OCI-LY1 (cell line): ENCODE data around the gene UBTD2.

Source experiments
- H2AFZ ChIP-seq: fragments of 200-600 bp; sonication (generic), shearing (Covaris generic); 2 replicates; pipeline ENCODE4 v1.6.0; 2014; ENCODE audit warnings: antibody characterized with exemption, mild to moderate bottlenecking, low read length
- H3F3A ChIP-seq: fragments of 200-600 bp; sonication (generic), shearing (Covaris generic); 2 replicates; pipeline ENCODE4 v1.6.0; 2014; ENCODE audit warnings: mild to moderate bottlenecking, antibody characterized with exemption, low read length, moderate library complexity; ENCODE audit not compliant: insufficient read depth
- H3K27ac ChIP-seq: fragments of 200-600 bp; sonication (generic); 2 replicates; pipeline ENCODE4 v1.5.1; 2014; ENCODE audit warnings: low read length, mixed run types, mild to moderate bottlenecking, low read depth; ENCODE audit not compliant: poor library complexity, severe bottlenecking
- H3K27me3 ChIP-seq: fragments of 200-600 bp; sonication (generic); 2 replicates; pipeline ENCODE4 v1.6.0; 2014; ENCODE audit warnings: antibody characterized with exemption, mild to moderate bottlenecking, low read length, moderate library complexity; ENCODE audit not compliant: insufficient read depth
- H3K36me3 ChIP-seq: fragments of 200-600 bp; sonication (generic); 2 replicates; pipeline ENCODE4 v1.6.1; 2014; ENCODE audit warnings: mild to moderate bottlenecking, antibody characterized with exemption, low read length, moderate library complexity, mixed read lengths; ENCODE audit not compliant: insufficient read depth
- H3K4me1 ChIP-seq: fragments of 200-600 bp; sonication (generic); 2 replicates; pipeline ENCODE4 v1.5.1; 2014; ENCODE audit warnings: mild to moderate bottlenecking, low read length, moderate library complexity; ENCODE audit not compliant: insufficient read depth, severe bottlenecking
- H3K4me2 ChIP-seq: fragments of 200-600 bp; sonication (generic), shearing (Covaris generic); 2 replicates; pipeline ENCODE4 v1.6.1; 2014; ENCODE audit warnings: low read length
- H3K4me3 ChIP-seq: fragments of 200-600 bp; sonication (generic); 2 replicates; pipeline ENCODE4 v1.5.1; 2014; ENCODE audit warnings: low read length, low read depth, mild to moderate bottlenecking, mixed read lengths; ENCODE audit not compliant: poor library complexity, severe bottlenecking
- H3K79me2 ChIP-seq: fragments of 200-600 bp; shearing (Covaris generic); 2 replicates; pipeline ENCODE4 v1.6.1; 2016; ENCODE audit warnings: mixed run types, low read length, mixed read lengths; ENCODE audit not compliant: insufficient read depth
- H3K9ac ChIP-seq: fragments of 200-600 bp; sonication (generic), shearing (Covaris generic); 2 replicates; pipeline ENCODE4 v1.6.1; 2014; ENCODE audit warnings: mild to moderate bottlenecking, low read length, mixed read lengths
- H3K9me2 ChIP-seq: fragments of 200-600 bp; sonication (generic), shearing (Covaris generic); 2 replicates; pipeline ENCODE4 v1.6.1; 2014; ENCODE audit warnings: low read depth, mild to moderate bottlenecking, low read length, mixed read lengths
- H3K9me3 ChIP-seq: fragments of 200-600 bp; shearing (Covaris generic); 2 replicates; pipeline ENCODE4 v1.6.1; 2014; ENCODE audit warnings: low read length, mixed read lengths
- H4K20me1 ChIP-seq: fragments of 200-600 bp; sonication (generic), shearing (Covaris generic); 2 replicates; pipeline ENCODE4 v1.6.0; 2016; ENCODE audit warnings: mild to moderate bottlenecking, low read length; ENCODE audit not compliant: insufficient read depth
- EZH2 ChIP-seq: fragments of 200-600 bp; sonication (generic), shearing (Covaris generic); IDR thresholded peaks from 2 replicates; pipeline ENCODE4 v1.8.0; 2017; ENCODE audit warnings: borderline replicate concordance, mixed run types, mild to moderate bottlenecking, antibody characterized with exemption, low read length, moderate library complexity, mixed read lengths
- TF ChIP-seq, protein P1 (sequence below): fragments of 200-600 bp; sonication (generic), shearing (Covaris generic); IDR thresholded peaks from 2 replicates; pipeline ENCODE4 v1.5.1; 2017; ENCODE audit warnings: mild to moderate bottlenecking, antibody characterized with exemption, low read length, moderate library complexity, mixed read lengths

The UBTD2 gene

GRCh38 chr5:172283862-172284610, 472 bp upstream of the UBTD2 start:
- H3K36me3 ChIP-seq, result 0 out of 2 replicates have a peak, but pooled peaks cover 4% of the 10 kb centered on the region
- H3K9me3 ChIP-seq, result no peaks in the 10 kb centered on the region
- no peaks in the 10 kb centered on the region for H3K9me2 ChIP-seq
- no peaks in the 10 kb centered on the region for H4K20me1 ChIP-seq
- TF ChIP-seq EZH2, result no peak
- TF ChIP-seq, protein P1, sequence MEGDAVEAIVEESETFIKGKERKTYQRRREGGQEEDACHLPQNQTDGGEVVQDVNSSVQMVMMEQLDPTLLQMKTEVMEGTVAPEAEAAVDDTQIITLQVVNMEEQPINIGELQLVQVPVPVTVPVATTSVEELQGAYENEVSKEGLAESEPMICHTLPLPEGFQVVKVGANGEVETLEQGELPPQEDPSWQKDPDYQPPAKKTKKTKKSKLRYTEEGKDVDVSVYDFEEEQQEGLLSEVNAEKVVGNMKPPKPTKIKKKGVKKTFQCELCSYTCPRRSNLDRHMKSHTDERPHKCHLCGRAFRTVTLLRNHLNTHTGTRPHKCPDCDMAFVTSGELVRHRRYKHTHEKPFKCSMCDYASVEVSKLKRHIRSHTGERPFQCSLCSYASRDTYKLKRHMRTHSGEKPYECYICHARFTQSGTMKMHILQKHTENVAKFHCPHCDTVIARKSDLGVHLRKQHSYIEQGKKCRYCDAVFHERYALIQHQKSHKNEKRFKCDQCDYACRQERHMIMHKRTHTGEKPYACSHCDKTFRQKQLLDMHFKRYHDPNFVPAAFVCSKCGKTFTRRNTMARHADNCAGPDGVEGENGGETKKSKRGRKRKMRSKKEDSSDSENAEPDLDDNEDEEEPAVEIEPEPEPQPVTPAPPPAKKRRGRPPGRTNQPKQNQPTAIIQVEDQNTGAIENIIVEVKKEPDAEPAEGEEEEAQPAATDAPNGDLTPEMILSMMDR, result no peak
- peaks cover 41% of the 10 kb centered on the region for H3K79me2 ChIP-seq
- H3K4me2 ChIP-seq, result peak overlapping the region; percentile 98
- no peaks in the 10 kb centered on the region for H3K27me3 ChIP-seq
- peak overlapping the region; percentile 93 for H2AFZ ChIP-seq
- H3K4me1 ChIP-seq, result peaks cover 31% of the 10 kb centered on the region
- peak overlapping the region; percentile 90 for H3K9ac ChIP-seq
- peak overlapping the region; percentile 24 for H3K27ac ChIP-seq
- H3K4me3 ChIP-seq, result peak overlapping the region; percentile 74
- H3F3A ChIP-seq, result no peaks in the 10 kb centered on the region

DNA sequence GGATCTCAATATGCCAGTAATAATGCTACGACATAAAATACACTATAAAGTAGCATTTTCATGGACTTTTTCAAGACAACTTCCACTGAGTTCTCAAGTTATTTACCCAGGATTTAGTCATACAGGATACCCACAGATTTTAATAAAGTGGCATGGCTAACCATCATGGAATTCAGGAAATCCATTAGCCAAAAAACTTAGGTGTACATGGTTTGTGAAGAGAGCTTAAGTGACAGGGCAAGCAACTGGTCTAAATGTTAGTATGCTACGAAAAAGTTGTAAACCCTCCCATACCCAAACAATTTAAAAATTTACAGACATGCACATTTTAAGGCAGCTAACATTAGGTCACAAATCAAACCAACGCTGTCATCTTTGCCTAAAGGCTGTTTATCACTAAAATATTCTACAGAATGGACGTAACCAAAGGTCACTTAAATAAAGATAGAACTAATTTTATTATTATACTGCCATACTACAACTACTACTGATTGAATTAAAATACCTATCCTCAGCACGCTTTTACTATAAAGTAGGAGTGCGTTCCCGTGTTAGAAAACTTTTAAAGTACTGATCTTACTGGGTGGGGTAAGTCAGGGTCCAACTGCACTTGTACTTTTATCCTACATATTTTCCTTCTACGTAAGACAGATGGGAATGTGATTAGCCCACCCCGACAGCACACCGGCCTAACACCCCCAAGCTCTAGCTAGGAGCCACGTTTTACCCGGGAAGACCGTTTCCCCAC, 1.1 kb downstream of the UBTD2 start:
- H3F3A ChIP-seq, result no peaks in the 10 kb centered on the region
- H3K4me3 ChIP-seq, result peak overlapping the region; percentile 74
- H3K27me3 ChIP-seq, result no peaks in the 10 kb centered on the region
- H3K4me2 ChIP-seq, result peak overlapping the region; percentile 81
- peaks cover 14% of the 10 kb centered on the region for H3K36me3 ChIP-seq
- peak overlapping the region; percentile 37 for H3K27ac ChIP-seq
- H2AFZ ChIP-seq, result no peak overlapping the region
- H3K9me3 ChIP-seq, result no peaks in the 10 kb centered on the region
- H3K4me1 ChIP-seq, result peaks cover 31% of the 10 kb centered on the region
- H4K20me1 ChIP-seq, result no peaks in the 10 kb centered on the region
- TF ChIP-seq EZH2, result no peak
- TF ChIP-seq, protein P1, result no peak
- peaks cover 56% of the 10 kb centered on the region for H3K79me2 ChIP-seq
- H3K9ac ChIP-seq, result peak overlapping the region; percentile 75
- no peaks in the 10 kb centered on the region for H3K9me2 ChIP-seq

- Histone ChIP-seq H2AFZ (no peak overlapping the region), H3K9me3 (no peaks in the 10 kb centered on the region), H3K27me3 (no peaks in the 10 kb centered on the region), H3K4me3 (peak overlapping the region; percentile 74), H3K4me1 (peaks cover 31% of the 10 kb centered on the region), H3K79me2 (peaks cover 62% of the 10 kb centered on the region), H3K9ac (peak overlapping the region; percentile 75), H3K9me2 (no peaks in the 10 kb centered on the region), H3K4me2 (peak overlapping the region; percentile 81), H3F3A (no peaks in the 10 kb centered on the region), H3K27ac (peak overlapping the region; percentile 32), H3K36me3 (peaks cover 19% of the 10 kb centered on the region), H4K20me1 (no peaks in the 10 kb centered on the region)
- no peak for TF ChIP-seq EZH2
- TF ChIP-seq, protein P1, result no peak
Measured at GRCh38 chr5:172281346-172281745, 2.2 kb downstream of the UBTD2 start.
